GM18868 (cell line): Measurements from ENCODE around the gene PRSS56.

Experiments used
- ATAC-seq: cut with Tn5 transposase; IDR thresholded peaks from one replicate; pipeline ENCODE4 v1.9.1; 2021; ENCODE audit warnings: mild to moderate bottlenecking, moderate library complexity; ENCODE audit not compliant: unreplicated experiment

The PRSS56 gene

GRCh38 chr2:232519581-232520438 is at the start of gene PRSS56:
Gene PRSS56 (plus strand): TSS chr2:232520388. CDS start chr2:232520599, 211 bp downstream.
- ATAC-seq = no peak

GRCh38 chr2:232473467-232473890 is 46.7 kb upstream of the PRSS56 start:
- no peak for ATAC-seq

- ATAC-seq = no peak
Observed at GRCh38 chr2:232476045-232476444, 44.1 kb upstream of the PRSS56 start.

GRCh38 chr2:232476791-232477190 is 43.4 kb upstream of the PRSS56 start:
- ATAC-seq = no peak

GRCh38 chr2:232477751-232478510 is 42.3 kb upstream of the PRSS56 start:
- no peak for ATAC-seq

- no peak for ATAC-seq
Observed at GRCh38 chr2:232478571-232479340, 41.4 kb upstream of the PRSS56 start.

- ATAC-seq = no peak
Observed at GRCh38 chr2:232479341-232480200, 40.6 kb upstream of the PRSS56 start.

- ATAC-seq = no peak
Observed at GRCh38 chr2:232480201-232481190, 39.7 kb upstream of the PRSS56 start.

- no peak for ATAC-seq
Observed at GRCh38 chr2:232481322-232482140, 38.7 kb upstream of the PRSS56 start.

- ATAC-seq = no peak
Observed at GRCh38 chr2:232482301-232483238, 37.6 kb upstream of the PRSS56 start.

GRCh38 chr2:232483311-232483922 is 36.8 kb upstream of the PRSS56 start:
- no peak for ATAC-seq

GRCh38 chr2:232483923-232484627 is 36.1 kb upstream of the PRSS56 start:
- ATAC-seq = no peak

- no peak for ATAC-seq
Observed at GRCh38 chr2:232484628-232485347, 35.4 kb upstream of the PRSS56 start.

GRCh38 chr2:232485348-232485756 is 34.8 kb upstream of the PRSS56 start:
- ATAC-seq = no peak

GRCh38 chr2:232485757-232486557 is 34.2 kb upstream of the PRSS56 start:
- no peak for ATAC-seq
